ENCODE measurements around the gene BRME1. TPM values are rescaled to one million over a fixed set of nuclear protein-coding genes. Genes with fewer than 3 reads are reported as not detected.

The BRME1 gene
- polyA plus RNA-seq, 3 donors: 0.05 to 0.28 TPM; not detected in 1

GRCh38 chr19:13877303-13877702 lies 28.6 kb downstream of the BRME1 start:
- peaks cover 39% of the 10 kb centered on the region for H3K4me1 Mint-ChIP-seq
- Histone ChIP-seq H3K4me1 (ENCODE audit: control insufficient read depth in 1 of 2, insufficient read depth in 2 of 2, low read length in 2 of 2) (peaks cover 36 to 43% of the 10 kb centered on the region in 2 donors), H3K36me3 (replicated peaks in 1 of 2; ENCODE audit: control insufficient read depth in 1 of 2, insufficient read depth in 2 of 2, low read length in 2 of 2) (no peaks in the 10 kb centered on the region), H3K27ac (ENCODE audit: low read depth in 1 of 2, low read length in 2 of 2) (no peak overlapping the region), H3K27me3 (ENCODE audit: control insufficient read depth in 2 of 2, insufficient read depth in 2 of 2, low read length in 2 of 2) (peaks cover 0 to 11% of the 10 kb centered on the region in 2 donors), H4K20me1 (ENCODE audit: insufficient read depth, low read length) (no peaks in the 10 kb centered on the region), H3K4me2 (replicated peaks; ENCODE audit: extremely low read depth, low read length, poor library complexity, severe bottlenecking) (no peak overlapping the region), H3K9ac (ENCODE audit: insufficient read depth, low read length, poor library complexity, severe bottlenecking) (no peak overlapping the region), H2AFZ (ENCODE audit: insufficient read depth, low read depth, low read length, poor library complexity, severe bottlenecking) (no peak overlapping the region), H3K4me3 (replicated peaks in 1 of 3; ENCODE audit: low read depth in 2 of 3, low read length in 3 of 3) (no peak overlapping the region), H3K9me3 (replicated peaks in 1 of 2; ENCODE audit: control insufficient read depth in 1 of 2, insufficient read depth in 1 of 2, low read length in 2 of 2) (no peaks in the 10 kb centered on the region), H3K79me2 (ENCODE audit: insufficient read depth, low read length) (no peaks in the 10 kb centered on the region)
- H3K27ac Mint-ChIP-seq: no peak overlapping the region
- WGBS (ENCODE audit: insufficient coverage): 96% methylated on average over 17 of the region's 27 CpGs
- TF ChIP-seq CTCF (IDR thresholded peaks at IDR 0.05): no peak
- intact Hi-C loops (cut with micrococcal nuclease): loop anchor here in 1 of 2 donors (10.0 kb wide), 1 partner anchor 607 kb away; no protein-coding TSS in a partner anchor
- no peak for DNase-seq
- H3K36me3 Mint-ChIP-seq: no peaks in the 10 kb centered on the region
- no peak overlapping the region for H3K4me3 Mint-ChIP-seq
- peaks cover 0 to 2% (median 0%) of the 10 kb centered on the region in 7 donors for H3K9me3 Mint-ChIP-seq
- H3K27me3 Mint-ChIP-seq (ENCODE audit: low read depth in 3 of 3): peaks cover 9 to 44% (median 14%) of the 10 kb centered on the region in 3 donors

DNA sequence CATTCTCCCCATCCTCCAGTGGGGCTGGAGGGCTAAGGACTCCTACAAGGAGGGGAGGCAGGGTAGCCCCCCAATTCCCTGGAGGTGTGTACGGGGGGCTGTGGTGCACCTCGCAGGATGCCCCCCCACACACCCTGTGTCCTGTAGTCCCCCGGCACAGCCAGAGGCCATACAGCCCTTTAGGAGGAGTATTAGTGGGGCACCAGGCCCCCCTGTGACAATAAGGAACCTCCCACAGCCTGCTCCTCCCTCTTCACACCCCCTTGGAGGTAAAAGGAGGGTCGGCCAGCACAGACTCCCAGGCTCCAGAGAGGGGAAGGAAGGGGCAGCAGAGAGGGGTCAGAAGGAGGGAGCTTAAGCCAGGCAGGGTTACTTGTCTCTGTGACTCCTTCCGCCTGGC lies 29.1 kb downstream of the BRME1 start, which contains the start of gene NANOS3:
NANOS3 (plus strand) TSS at position 301 of the 400 bp plus-strand sequence. CDS start 115 bp downstream, outside the sequence.
- Histone ChIP-seq H2AFZ (ENCODE audit: insufficient read depth, low read depth, low read length, poor library complexity, severe bottlenecking) (no peak within 1 kb of the TSS), H3K36me3 (replicated peaks in 1 of 2; ENCODE audit: control insufficient read depth in 1 of 2, insufficient read depth in 2 of 2, low read length in 2 of 2) (no peaks in the 10 kb centered on the region), H3K9me3 (replicated peaks in 1 of 2; ENCODE audit: control insufficient read depth in 1 of 2, insufficient read depth in 1 of 2, low read length in 2 of 2) (no peaks in the 10 kb centered on the region), H3K4me3 (replicated peaks in 1 of 3; ENCODE audit: low read depth in 2 of 3, low read length in 3 of 3) (no peak within 1 kb of the TSS), H4K20me1 (ENCODE audit: insufficient read depth, low read length) (no peaks in the 10 kb centered on the region), H3K27me3 (ENCODE audit: control insufficient read depth in 2 of 2, insufficient read depth in 2 of 2, low read length in 2 of 2) (peaks cover 0 to 11% of the 10 kb centered on the region in 2 donors), H3K4me1 (ENCODE audit: control insufficient read depth in 1 of 2, insufficient read depth in 2 of 2, low read length in 2 of 2) (peaks cover 32 to 38% of the 10 kb centered on the region in 2 donors), H3K27ac (ENCODE audit: low read depth in 1 of 2, low read length in 2 of 2) (no peak within 1 kb of the TSS), H3K4me2 (replicated peaks; ENCODE audit: extremely low read depth, low read length, poor library complexity, severe bottlenecking) (no peak within 1 kb of the TSS), H3K79me2 (ENCODE audit: insufficient read depth, low read length) (no peaks in the 10 kb centered on the region), H3K9ac (ENCODE audit: insufficient read depth, low read length, poor library complexity, severe bottlenecking) (no peak within 1 kb of the TSS)
- H3K27me3 Mint-ChIP-seq (ENCODE audit: low read depth in 3 of 3): peaks cover 12 to 48% (median 18%) of the 10 kb centered on the region in 3 donors
- intact Hi-C loops (cut with micrococcal nuclease): loop anchor here in 1 of 2 donors (10.0 kb wide), 1 partner anchor 608 kb away; no protein-coding TSS in a partner anchor
- DNase-seq: no peak
- peaks cover 0 to 2% (median 0%) of the 10 kb centered on the region in 7 donors for H3K9me3 Mint-ChIP-seq
- peaks cover 34% of the 10 kb centered on the region for H3K4me1 Mint-ChIP-seq
- peak within 1 kb of the TSS in 2 of 7 donors; percentile 40 to 45 for H3K27ac Mint-ChIP-seq
- WGBS (ENCODE audit: insufficient coverage): 100% methylated on average over 1 of the region's 5 CpGs
- TF ChIP-seq CTCF (IDR thresholded peaks at IDR 0.05): no peak
- H3K4me3 Mint-ChIP-seq: no peak within 1 kb of the TSS
- H3K36me3 Mint-ChIP-seq: no peaks in the 10 kb centered on the region

Measured in CD14-positive monocyte (primary cell).